ENCODE measurements around the gene P2RX5.

- TF ChIP-seq CTCF (conservative IDR thresholded peaks at IDR 0.05; ENCODE audit: low read depth in 2 of 2) (no peak), POLR2AphosphoS5 (IDR thresholded peaks at IDR 0.05; ENCODE audit: low read depth) (no peak), CREB1 (CRISPR knock-in tag; IDR thresholded peaks at IDR 0.05; ENCODE audit: low read depth) (no peak), NANOG (IDR thresholded peaks at IDR 0.05; ENCODE audit: borderline replicate concordance) (no peak), EZH2 (IDR thresholded peaks at IDR 0.05; ENCODE audit: low read depth, unreplicated experiment) (no peak), EZH2phosphoT487 (IDR thresholded peaks at IDR 0.05; ENCODE audit: unreplicated experiment) (no peak), REST (IDR thresholded peaks at IDR 0.05; ENCODE audit: unreplicated experiment) (no peak), JUNB (IDR thresholded peaks at IDR 0.05; ENCODE audit: unreplicated experiment) (no peak), ZNF114 (CRISPR knock-in tag; IDR thresholded peaks at IDR 0.05) (no peak), ETS1 (IDR thresholded peaks at IDR 0.05) (no peak)
Observed at GRCh38 chr17:3730881-3731429, 35.0 kb upstream of the P2RX5 start.

Data from GM23338 (cell line).